ENCODE results near the gene FAM72D.
"Not testable (repeated sequence)": the region's sequence is repeated elsewhere in the genome, so short reads cannot be mapped to it uniquely, and the experiment has no call there.

GRCh38 chr1:145128697-145129469, 33.1 kb downstream of the FAM72D start:
- TF ChIP-seq CTCF, POLR2A, EP300 (IDR thresholded peaks at IDR 0.05): not testable (repeated sequence)
